Thoracic aorta (tissue), 2 donors: ENCODE results near the gene CD38. TPM values are rescaled to one million over a fixed set of nuclear protein-coding genes. Genes with fewer than 3 reads are reported as not detected.

Experiments
- ATAC-seq: fragments of 150-250 bp; one replicate; pipeline ENCODE4 v1.8.0; 2017; ENCODE audit warnings: low read depth; ENCODE audit not compliant: insufficient number of reproducible peaks, low FRiP score
- DNase-seq: peaks from one replicate; pipeline ENCODE4 v3.0.0-alpha.2; 2020; ENCODE audit warnings: low spot score
- H3K27ac ChIP-seq, 2 donors: fragments of 200-600 bp; sonication (generic); 1 replicate in 1 of 2; 2 replicates in 1 of 2; pipeline ENCODE4 v1.5.1; 2016; ENCODE audit warnings: mild to moderate bottlenecking in 2 of 2, moderate library complexity in 2 of 2
- H3K27me3 ChIP-seq: fragments of 200-600 bp; sonication (generic); replicated peaks from 2 replicates; pipeline ENCODE4 v1.6.0; 2016; ENCODE audit warnings: mild to moderate bottlenecking; ENCODE audit not compliant: insufficient read depth
- H3K36me3 ChIP-seq: fragments of 200-600 bp; sonication (generic); one replicate; pipeline ENCODE4 v1.5.1; 2016
- H3K4me1 ChIP-seq, 2 donors: fragments of 200-600 bp; sonication (generic); 1 replicate in 1 of 2; 2 replicates in 1 of 2; pipeline versions ENCODE4 v1.5.1 to v1.6.0; 2016; ENCODE audit warnings: low read depth in 2 of 2, mild to moderate bottlenecking in 1 of 2; ENCODE audit not compliant: control insufficient read depth in 1 of 2
- H3K4me3 ChIP-seq: fragments of 200-600 bp; sonication (generic); 2 replicates; pipeline ENCODE4 v1.5.1; 2016; ENCODE audit warnings: mild to moderate bottlenecking
- H3K9me3 ChIP-seq: fragments of 200-600 bp; sonication (generic); 2 replicates; pipeline ENCODE4 v1.5.1; 2016
- total RNA-seq, 2 donors: library from RNA; depleted of rRNA; stranded (reverse); fragments of >200 nt; gene quantifications; one replicate each; pipeline versions ENCODE4 v1.1.0 to v1.2.3, GENCODE V29; 2016
- TF ChIP-seq, protein P1 (sequence below): fragments of 200-600 bp; sonication (generic); IDR thresholded peaks from one replicate; pipeline ENCODE4 v1.5.1; 2019; ENCODE audit warnings: antibody characterized with exemption

The CD38 gene
- total RNA-seq, 2 donors from 2014 or later, result 3.2 to 7.8 TPM

GRCh38 chr4:15874671-15875070 is 96.5 kb downstream of the CD38 start:
- no peak overlapping the region for H3K4me3 ChIP-seq
- no peaks in the 10 kb centered on the region for H3K4me1 ChIP-seq
- H3K9me3 ChIP-seq, result no peaks in the 10 kb centered on the region
- ATAC-seq, result no peak
- DNase-seq, result no peak
- TF ChIP-seq, protein P1, sequence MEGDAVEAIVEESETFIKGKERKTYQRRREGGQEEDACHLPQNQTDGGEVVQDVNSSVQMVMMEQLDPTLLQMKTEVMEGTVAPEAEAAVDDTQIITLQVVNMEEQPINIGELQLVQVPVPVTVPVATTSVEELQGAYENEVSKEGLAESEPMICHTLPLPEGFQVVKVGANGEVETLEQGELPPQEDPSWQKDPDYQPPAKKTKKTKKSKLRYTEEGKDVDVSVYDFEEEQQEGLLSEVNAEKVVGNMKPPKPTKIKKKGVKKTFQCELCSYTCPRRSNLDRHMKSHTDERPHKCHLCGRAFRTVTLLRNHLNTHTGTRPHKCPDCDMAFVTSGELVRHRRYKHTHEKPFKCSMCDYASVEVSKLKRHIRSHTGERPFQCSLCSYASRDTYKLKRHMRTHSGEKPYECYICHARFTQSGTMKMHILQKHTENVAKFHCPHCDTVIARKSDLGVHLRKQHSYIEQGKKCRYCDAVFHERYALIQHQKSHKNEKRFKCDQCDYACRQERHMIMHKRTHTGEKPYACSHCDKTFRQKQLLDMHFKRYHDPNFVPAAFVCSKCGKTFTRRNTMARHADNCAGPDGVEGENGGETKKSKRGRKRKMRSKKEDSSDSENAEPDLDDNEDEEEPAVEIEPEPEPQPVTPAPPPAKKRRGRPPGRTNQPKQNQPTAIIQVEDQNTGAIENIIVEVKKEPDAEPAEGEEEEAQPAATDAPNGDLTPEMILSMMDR, result no peak
- H3K27ac ChIP-seq, result no peak overlapping the region
- no peaks in the 10 kb centered on the region for H3K36me3 ChIP-seq
- H3K27me3 ChIP-seq, result no peaks in the 10 kb centered on the region

DNA sequence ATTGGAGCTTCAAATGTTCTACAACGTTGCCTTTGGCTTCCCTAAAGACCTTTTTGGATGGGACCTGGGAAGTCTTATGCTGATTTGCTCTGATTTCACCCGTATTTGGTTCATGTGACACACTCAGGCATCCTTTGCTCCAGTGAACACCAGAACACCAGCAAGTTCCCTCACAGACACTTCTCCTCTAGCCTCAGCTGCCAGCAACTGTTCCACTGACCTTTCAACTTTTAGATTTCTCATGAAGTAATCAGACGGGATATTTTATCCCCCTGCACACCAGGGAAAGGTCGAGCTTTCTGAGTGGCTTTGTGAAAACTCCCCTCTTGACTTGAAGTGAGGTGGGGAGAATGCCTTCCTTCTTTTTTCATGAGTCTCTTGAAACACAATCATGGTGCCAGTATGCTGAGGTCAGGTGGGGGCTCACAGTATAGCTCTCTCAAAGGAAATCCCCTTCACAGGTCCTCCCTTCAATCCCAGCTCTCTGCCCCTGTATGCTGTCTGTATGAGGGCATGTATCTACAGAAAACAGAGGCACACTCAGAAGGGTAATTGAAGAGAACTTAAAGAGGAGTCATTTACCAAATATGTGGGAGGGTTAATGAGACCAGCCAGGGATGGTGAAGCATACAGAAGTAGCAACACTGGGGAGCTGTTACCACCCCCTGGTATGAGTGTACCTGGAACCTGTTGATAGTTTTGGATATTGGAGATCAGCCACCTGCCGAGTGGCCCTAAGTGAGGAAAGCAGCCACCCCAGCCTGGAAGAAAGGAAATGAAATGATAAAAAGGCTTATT is 97.7 kb downstream of the CD38 start:
- no peak overlapping the region for H3K27ac ChIP-seq
- no peaks in the 10 kb centered on the region for H3K9me3 ChIP-seq
- no peak for ATAC-seq
- no peaks in the 10 kb centered on the region for H3K4me1 ChIP-seq
- H3K27me3 ChIP-seq, result no peaks in the 10 kb centered on the region
- no peak for DNase-seq
- TF ChIP-seq, protein P1, result no peak
- H3K36me3 ChIP-seq, result no peaks in the 10 kb centered on the region
- H3K4me3 ChIP-seq, result no peak overlapping the region

DNA sequence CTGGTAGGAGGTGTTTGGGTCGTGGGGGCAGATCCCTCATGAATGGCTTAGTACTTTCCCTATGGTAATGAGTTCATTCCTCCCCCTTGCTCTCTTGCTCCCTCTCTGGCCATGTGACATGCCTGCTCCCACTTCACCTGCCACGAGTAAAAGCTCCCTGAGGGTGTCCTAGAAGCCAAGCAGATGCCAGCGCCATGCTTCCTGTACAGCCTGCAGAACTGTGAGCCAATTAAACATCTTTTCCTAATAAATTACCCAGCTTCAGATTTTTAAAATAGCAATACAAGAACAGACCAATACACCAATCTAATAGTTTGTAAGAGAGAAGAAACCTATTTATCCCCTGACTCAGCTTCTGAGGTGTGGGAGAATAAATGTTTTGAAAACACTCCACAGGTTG is 99.9 kb downstream of the CD38 start:
- no peaks in the 10 kb centered on the region for H3K9me3 ChIP-seq
- ATAC-seq, result no peak
- no peak for DNase-seq
- TF ChIP-seq, protein P1, result no peak
- H3K27ac ChIP-seq, result no peak overlapping the region
- no peak overlapping the region for H3K4me3 ChIP-seq
- H3K27me3 ChIP-seq, result no peaks in the 10 kb centered on the region
- peaks cover 0 to 4% of the 10 kb centered on the region in 2 donors for H3K4me1 ChIP-seq
- no peaks in the 10 kb centered on the region for H3K36me3 ChIP-seq

- ATAC-seq (no peak), DNase-seq (no peak)
- Histone ChIP-seq H3K4me1 (peaks cover 0 to 6% of the 10 kb centered on the region in 2 donors), H3K9me3 (no peaks in the 10 kb centered on the region), H3K36me3 (no peaks in the 10 kb centered on the region), H3K27me3 (no peaks in the 10 kb centered on the region), H3K4me3 (no peak overlapping the region), H3K27ac (no peak overlapping the region)
- TF ChIP-seq, protein P1, result no peak
Measured at GRCh38 chr4:15881820-15882219, 103.7 kb downstream of the CD38 start.

DNA sequence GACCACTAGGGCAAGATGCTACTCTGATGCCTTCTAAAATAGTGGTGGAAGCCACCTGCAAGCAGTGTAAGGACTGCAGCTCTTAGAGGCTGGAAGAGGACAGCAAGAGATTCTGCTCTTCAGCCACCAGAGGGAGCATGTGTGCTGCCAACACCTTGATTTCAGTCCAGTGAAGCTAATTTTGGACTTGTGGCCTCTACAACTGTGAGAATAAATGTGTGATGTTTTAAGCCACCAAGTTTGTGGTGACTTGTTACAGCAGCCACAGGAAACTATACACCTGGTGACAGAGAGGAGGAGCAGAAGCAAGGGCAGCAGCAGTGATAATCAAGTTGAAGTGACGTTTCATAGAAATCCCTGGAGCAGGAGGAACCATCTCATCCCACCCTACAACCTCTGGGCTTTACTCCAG is 104.6 kb downstream of the CD38 start:
- Histone ChIP-seq H3K36me3 (no peaks in the 10 kb centered on the region), H3K4me1 (peaks cover 0 to 6% of the 10 kb centered on the region in 2 donors), H3K9me3 (no peaks in the 10 kb centered on the region), H3K4me3 (no peak overlapping the region), H3K27ac (no peak overlapping the region), H3K27me3 (no peaks in the 10 kb centered on the region)
- TF ChIP-seq, protein P1, result peak; percentile 89
- ATAC-seq (peak; percentile 79), DNase-seq (no peak)
